Neural crest cell (in vitro differentiated cells): ENCODE data around the gene MYCN. TPM values are rescaled to one million over a fixed set of nuclear protein-coding genes. Genes with fewer than 3 reads are reported as not detected.

Source experiments
- DNase-seq: peaks from one replicate; pipeline ENCODE4 v3.0.0; 2021; ENCODE audit warnings: low read depth, mixed read lengths, low spot score
- H3K27ac Mint-ChIP-seq: one replicate; pipeline ENCODE4 v1.8.0; 2021; ENCODE audit warnings: mild to moderate bottlenecking, mixed read lengths; ENCODE audit not compliant: unreplicated experiment
- H3K27me3 Mint-ChIP-seq: 2 replicates; pipeline ENCODE4 v1.8.0; 2021; ENCODE audit warnings: low read depth, mild to moderate bottlenecking, mixed read lengths
- H3K36me3 Mint-ChIP-seq: 2 replicates; pipeline ENCODE4 v1.8.0; 2021; ENCODE audit warnings: low read depth, mild to moderate bottlenecking, mixed read lengths
- H3K4me1 Mint-ChIP-seq: 2 replicates; pipeline ENCODE4 v1.8.0; 2021; ENCODE audit warnings: mixed read lengths
- H3K4me3 Mint-ChIP-seq: one replicate; pipeline ENCODE4 v1.8.0; 2021; ENCODE audit warnings: mild to moderate bottlenecking, mixed read lengths
- H3K9me3 Mint-ChIP-seq: 2 replicates; pipeline ENCODE4 v1.8.0; 2021; ENCODE audit warnings: mixed read lengths
- total RNA-seq: library from RNA; stranded (reverse); gene quantifications from 2 replicates; pipeline ENCODE4 v1.2.1, GENCODE V29; 2021
- TF ChIP-seq, protein P1 (sequence below): fragments of 200-600 bp; sonication (generic); conservative IDR thresholded peaks from 2 replicates; pipeline ENCODE4 v1.5.0; 2021; ENCODE audit warnings: antibody characterized with exemption, mild to moderate bottlenecking

MYCN gene
- total RNA-seq, 1 donor from 2014 or later = 144 TPM

- peak overlapping the region; percentile 27 for H3K27ac Mint-ChIP-seq
- DNase-seq = no peak
- H3K4me3 Mint-ChIP-seq = peak overlapping the region; percentile 100
- H3K36me3 Mint-ChIP-seq = peaks cover 15% of the 10 kb centered on the region
- TF ChIP-seq, protein P1, sequence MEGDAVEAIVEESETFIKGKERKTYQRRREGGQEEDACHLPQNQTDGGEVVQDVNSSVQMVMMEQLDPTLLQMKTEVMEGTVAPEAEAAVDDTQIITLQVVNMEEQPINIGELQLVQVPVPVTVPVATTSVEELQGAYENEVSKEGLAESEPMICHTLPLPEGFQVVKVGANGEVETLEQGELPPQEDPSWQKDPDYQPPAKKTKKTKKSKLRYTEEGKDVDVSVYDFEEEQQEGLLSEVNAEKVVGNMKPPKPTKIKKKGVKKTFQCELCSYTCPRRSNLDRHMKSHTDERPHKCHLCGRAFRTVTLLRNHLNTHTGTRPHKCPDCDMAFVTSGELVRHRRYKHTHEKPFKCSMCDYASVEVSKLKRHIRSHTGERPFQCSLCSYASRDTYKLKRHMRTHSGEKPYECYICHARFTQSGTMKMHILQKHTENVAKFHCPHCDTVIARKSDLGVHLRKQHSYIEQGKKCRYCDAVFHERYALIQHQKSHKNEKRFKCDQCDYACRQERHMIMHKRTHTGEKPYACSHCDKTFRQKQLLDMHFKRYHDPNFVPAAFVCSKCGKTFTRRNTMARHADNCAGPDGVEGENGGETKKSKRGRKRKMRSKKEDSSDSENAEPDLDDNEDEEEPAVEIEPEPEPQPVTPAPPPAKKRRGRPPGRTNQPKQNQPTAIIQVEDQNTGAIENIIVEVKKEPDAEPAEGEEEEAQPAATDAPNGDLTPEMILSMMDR = no peak
- H3K27me3 Mint-ChIP-seq = peaks cover 4% of the 10 kb centered on the region
- peaks cover 43% of the 10 kb centered on the region for H3K4me1 Mint-ChIP-seq
- no peaks in the 10 kb centered on the region for H3K9me3 Mint-ChIP-seq
Observed at GRCh38 chr2:15938803-15939555, 1.4 kb upstream of the MYCN start.

DNA sequence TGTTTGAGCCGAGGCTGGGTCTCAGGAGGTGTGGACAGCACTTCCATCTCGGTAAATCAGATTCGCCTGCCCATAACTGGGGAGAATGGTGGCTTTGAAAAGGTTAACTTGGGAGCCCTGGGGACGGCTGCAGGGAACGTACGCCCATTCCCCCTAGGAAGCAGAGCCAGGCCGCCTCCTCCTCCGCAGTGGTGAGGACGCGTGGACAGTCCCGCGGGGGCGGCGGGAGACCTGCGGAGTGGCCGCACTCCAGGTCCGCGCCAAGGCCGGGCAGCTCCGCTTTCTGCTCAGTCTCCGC, 845 bp upstream of the MYCN start:
- peak overlapping the region; percentile 27 for H3K27ac Mint-ChIP-seq
- H3K27me3 Mint-ChIP-seq = peaks cover 4% of the 10 kb centered on the region
- peaks cover 48% of the 10 kb centered on the region for H3K4me1 Mint-ChIP-seq
- TF ChIP-seq, protein P1 = no peak
- no peaks in the 10 kb centered on the region for H3K9me3 Mint-ChIP-seq
- no peak for DNase-seq
- peaks cover 20% of the 10 kb centered on the region for H3K36me3 Mint-ChIP-seq
- peak overlapping the region; percentile 100 for H3K4me3 Mint-ChIP-seq

GRCh38 chr2:15940661-15941480, 521 bp downstream of the MYCN start:
- TF ChIP-seq, protein P1 = no peak
- peaks cover 29% of the 10 kb centered on the region for H3K36me3 Mint-ChIP-seq
- H3K27ac Mint-ChIP-seq = peak overlapping the region; percentile 98
- H3K27me3 Mint-ChIP-seq = peaks cover 7% of the 10 kb centered on the region
- H3K9me3 Mint-ChIP-seq = no peaks in the 10 kb centered on the region
- peak overlapping the region; percentile 100 for H3K4me3 Mint-ChIP-seq
- H3K4me1 Mint-ChIP-seq = peaks cover 61% of the 10 kb centered on the region
- DNase-seq = peak; percentile 33

GRCh38 chr2:15941481-15941850, 1.1 kb downstream of the MYCN start:
- Mint-ChIP-seq H3K4me1 (peaks cover 59% of the 10 kb centered on the region), H3K36me3 (peaks cover 32% of the 10 kb centered on the region)

DNA sequence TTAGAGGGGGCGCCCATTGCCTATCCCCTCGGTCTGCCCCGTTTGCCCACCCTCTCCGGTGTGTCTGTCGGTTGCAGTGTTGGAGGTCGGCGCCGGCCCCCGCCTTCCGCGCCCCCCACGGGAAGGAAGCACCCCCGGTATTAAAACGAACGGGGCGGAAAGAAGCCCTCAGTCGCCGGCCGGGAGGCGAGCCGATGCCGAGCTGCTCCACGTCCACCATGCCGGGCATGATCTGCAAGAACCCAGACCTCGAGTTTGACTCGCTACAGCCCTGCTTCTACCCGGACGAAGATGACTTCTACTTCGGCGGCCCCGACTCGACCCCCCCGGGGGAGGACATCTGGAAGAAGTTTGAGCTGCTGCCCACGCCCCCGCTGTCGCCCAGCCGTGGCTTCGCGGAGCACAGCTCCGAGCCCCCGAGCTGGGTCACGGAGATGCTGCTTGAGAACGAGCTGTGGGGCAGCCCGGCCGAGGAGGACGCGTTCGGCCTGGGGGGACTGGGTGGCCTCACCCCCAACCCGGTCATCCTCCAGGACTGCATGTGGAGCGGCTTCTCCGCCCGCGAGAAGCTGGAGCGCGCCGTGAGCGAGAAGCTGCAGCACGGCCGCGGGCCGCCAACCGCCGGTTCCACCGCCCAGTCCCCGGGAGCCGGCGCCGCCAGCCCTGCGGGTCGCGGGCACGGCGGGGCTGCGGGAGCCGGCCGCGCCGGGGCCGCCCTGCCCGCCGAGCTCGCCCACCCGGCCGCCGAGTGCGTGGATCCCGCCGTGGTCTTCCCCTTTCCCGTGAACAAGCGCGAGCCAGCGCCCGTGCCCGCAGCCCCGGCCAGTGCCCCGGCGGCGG, 1.7 kb downstream of the MYCN start:
- Mint-ChIP-seq H3K27ac (peak overlapping the region; percentile 87), H3K4me1 (peaks cover 59% of the 10 kb centered on the region), H3K36me3 (peaks cover 35% of the 10 kb centered on the region), H3K9me3 (no peaks in the 10 kb centered on the region), H3K27me3 (peaks cover 7% of the 10 kb centered on the region), H3K4me3 (peak overlapping the region; percentile 100)
- peak; percentile 53 for DNase-seq
- TF ChIP-seq, protein P1 = no peak

More at GRCh38 chr2:15941481-15941850, 1.1 kb downstream of the MYCN start:
- peak; percentile 69 for DNase-seq
- no peaks in the 10 kb centered on the region for H3K9me3 Mint-ChIP-seq
- TF ChIP-seq, protein P1 = no peak
- H3K27me3 Mint-ChIP-seq = peaks cover 7% of the 10 kb centered on the region
- peak overlapping the region; percentile 97 for H3K27ac Mint-ChIP-seq
- H3K4me3 Mint-ChIP-seq = peak overlapping the region; percentile 100
